HEK293T (cell line): ENCODE results near the gene PMM1.

Experiments
- CTBP1 ChIP-seq: fragments of 450-650 bp; IDR thresholded peaks from 2 replicates; pipeline ENCODE4 v1.6.1; 2016; ENCODE audit warnings: borderline replicate concordance
- ELF4 ChIP-seq: fragments of 450-650 bp; IDR thresholded peaks from 2 replicates; pipeline ENCODE4 v1.6.1; 2017; ENCODE audit warnings: antibody characterized with exemption
- HDGF ChIP-seq: fragments of 450-650 bp; IDR thresholded peaks from 2 replicates; pipeline ENCODE4 v1.6.1; 2017; ENCODE audit warnings: antibody characterized with exemption, borderline replicate concordance
- SP1 ChIP-seq: fragments of 450-650 bp; IDR thresholded peaks from 2 replicates; pipeline ENCODE4 v1.6.1; 2017
- SUZ12 ChIP-seq: fragments of 450-650 bp; IDR thresholded peaks from 2 replicates; pipeline ENCODE4 v1.6.1; 2016; ENCODE audit warnings: mild to moderate bottlenecking
- ZNF384 ChIP-seq: fragments of 450-650 bp; IDR thresholded peaks from 2 replicates; pipeline ENCODE4 v1.6.1; 2016

DNA sequence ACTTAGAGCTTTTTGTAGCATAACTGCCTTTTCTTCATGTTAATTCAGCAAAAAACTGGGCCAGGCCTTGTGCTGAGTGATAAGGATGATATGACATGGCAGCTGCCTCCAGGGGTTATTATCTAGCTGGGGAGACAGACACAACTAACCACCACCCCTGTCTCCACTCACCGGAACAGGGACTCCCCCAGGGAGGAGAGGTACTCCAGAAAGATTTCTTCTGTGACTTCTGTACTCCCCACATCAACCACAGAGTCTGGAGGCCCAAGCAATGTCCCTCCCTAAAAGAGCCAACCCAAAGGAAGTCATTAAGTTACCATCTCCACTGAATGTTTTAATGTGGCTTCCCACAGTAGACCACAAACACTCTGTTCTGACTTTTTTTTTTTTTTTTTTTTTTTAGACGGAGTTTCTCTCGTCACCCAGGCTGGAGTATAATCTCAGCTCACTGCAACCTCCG, 14.3 kb upstream of the PMM1 start:
- no peak for TF ChIP-seq SP1
- TF ChIP-seq ELF4: no peak
- TF ChIP-seq SUZ12: no peak
- TF ChIP-seq CTBP1: no peak
- no peak for TF ChIP-seq HDGF
- TF ChIP-seq ZNF384: no peak
